Gastroesophageal sphincter (tissue), 3 donors: ENCODE data around the gene TAF15.

ENCODE experiments used
- CTCF ChIP-seq, 4 experiments: fragments of 200-600 bp in 2 of 4; fragments of 450-650 bp in 2 of 4; sonication (generic) in 1 of 4; IDR thresholded peaks; one replicate each; pipeline ENCODE4 v1.5.1; 2017 to 2019; ENCODE audit warnings: antibody characterized with exemption in 4 of 4, mild to moderate bottlenecking in 2 of 4, moderate library complexity in 2 of 4
- EP300 ChIP-seq: sonication (generic); formaldehyde crosslinking; IDR thresholded peaks from one replicate; pipeline ENCODE4 v1.6.1; 2017; ENCODE audit warnings: antibody characterized with exemption, mild to moderate bottlenecking
- POLR2A ChIP-seq, 2 donors: fragments of 450-650 bp; IDR thresholded peaks; one replicate each; pipeline ENCODE4 v1.6.1; 2017; ENCODE audit warnings: antibody characterized with exemption in 2 of 2, mild to moderate bottlenecking in 2 of 2, moderate library complexity in 1 of 2

GRCh38 chr17:35775583-35775982, 33.7 kb upstream of the TAF15 start:
- TF ChIP-seq CTCF (IDR thresholded peaks at IDR 0.05): no peak
- TF ChIP-seq EP300: no peak
- TF ChIP-seq POLR2A (IDR thresholded peaks at IDR 0.05): no peak
